ENCODE results near the gene CRYBG3.

CRYBG3 gene

GRCh38 chr3:97838393-97838792 lies 16.6 kb downstream of the CRYBG3 start:
- DNase-seq (ENCODE audit: low spot score) = no peak

- no peak for DNase-seq (ENCODE audit: low spot score)
These were observed 18.1 kb downstream of the CRYBG3 start for GRCh38 chr3:97839944-97840343.

- no peak for DNase-seq (ENCODE audit: low spot score)
These were observed 19.5 kb downstream of the CRYBG3 start for GRCh38 chr3:97841304-97841703.

- DNase-seq (ENCODE audit: low spot score) = no peak
These were observed 20.1 kb downstream of the CRYBG3 start for GRCh38 chr3:97841956-97842355.

GRCh38 chr3:97848779-97849178 lies 27.0 kb downstream of the CRYBG3 start:
- DNase-seq (ENCODE audit: low spot score) = no peak

GRCh38 chr3:97857401-97857800 lies 35.6 kb downstream of the CRYBG3 start:
- DNase-seq (ENCODE audit: low spot score) = no peak

GRCh38 chr3:97860364-97860763 lies 38.6 kb downstream of the CRYBG3 start:
- DNase-seq (ENCODE audit: low spot score) = peak; percentile 11

- DNase-seq (ENCODE audit: low spot score) = no peak
These were observed 40.8 kb downstream of the CRYBG3 start for GRCh38 chr3:97862582-97862981.

GRCh38 chr3:97863031-97863430 lies 41.2 kb downstream of the CRYBG3 start:
- no peak for DNase-seq (ENCODE audit: low spot score)

- no peak for DNase-seq (ENCODE audit: low spot score)
These were observed 42.0 kb downstream of the CRYBG3 start for GRCh38 chr3:97863775-97864174.

- no peak for DNase-seq (ENCODE audit: low spot score)
These were observed 49.4 kb downstream of the CRYBG3 start for GRCh38 chr3:97871186-97871585.

GRCh38 chr3:97871801-97872524 lies 50.2 kb downstream of the CRYBG3 start:
- peak; percentile 27 for DNase-seq (ENCODE audit: low spot score)

GRCh38 chr3:97872525-97873042 lies 50.8 kb downstream of the CRYBG3 start:
- DNase-seq (ENCODE audit: low spot score) = no peak

- DNase-seq (ENCODE audit: low spot score) = no peak
These were observed 58.5 kb downstream of the CRYBG3 start for GRCh38 chr3:97880267-97880666.

- no peak for DNase-seq (ENCODE audit: low spot score)
These were observed 61.3 kb downstream of the CRYBG3 start for GRCh38 chr3:97882975-97883598.

- DNase-seq (ENCODE audit: low spot score) = no peak
These were observed 61.9 kb downstream of the CRYBG3 start for GRCh38 chr3:97883736-97884135.

GRCh38 chr3:97884586-97885123 lies 62.8 kb downstream of the CRYBG3 start:
- DNase-seq (ENCODE audit: low spot score) = no peak

- DNase-seq (ENCODE audit: low spot score) = no peak
These were observed 64.4 kb downstream of the CRYBG3 start for GRCh38 chr3:97885931-97886824.

- DNase-seq (ENCODE audit: low spot score) = no peak
These were observed 68.0 kb downstream of the CRYBG3 start for GRCh38 chr3:97889814-97890213.

GRCh38 chr3:97892852-97893251 lies 71.0 kb downstream of the CRYBG3 start:
- no peak for DNase-seq (ENCODE audit: low spot score)

- no peak for DNase-seq (ENCODE audit: low spot score)
These were observed 73.4 kb downstream of the CRYBG3 start for GRCh38 chr3:97895216-97895615.

- DNase-seq (ENCODE audit: low spot score) = no peak
These were observed 74.3 kb downstream of the CRYBG3 start for GRCh38 chr3:97896129-97896528.

All from putamen (tissue), 1 donor.